Fibroblast of lung (primary cell): Measurements from ENCODE around the gene ITPRIPL2.

Source experiments
- EZH2 ChIP-seq: IDR thresholded peaks from 2 replicates; pipeline ENCODE4 v1.5.1; 2012; ENCODE audit warnings: low read length, control low read depth, mild to moderate bottlenecking; ENCODE audit errors: missing control alignments
- TF ChIP-seq, protein P1 (sequence below), 2 donors: IDR thresholded peaks in 1 of 2; conservative IDR thresholded peaks in 1 of 2; 1 replicate in 1 of 2; 2 replicates in 1 of 2; pipeline ENCODE4 v1.5.1; 2011 to 2012; ENCODE audit warnings: low read length in 2 of 2, control low read depth in 1 of 2, inconsistent platforms in 1 of 2, low read depth in 1 of 2, mild to moderate bottlenecking in 1 of 2

DNA sequence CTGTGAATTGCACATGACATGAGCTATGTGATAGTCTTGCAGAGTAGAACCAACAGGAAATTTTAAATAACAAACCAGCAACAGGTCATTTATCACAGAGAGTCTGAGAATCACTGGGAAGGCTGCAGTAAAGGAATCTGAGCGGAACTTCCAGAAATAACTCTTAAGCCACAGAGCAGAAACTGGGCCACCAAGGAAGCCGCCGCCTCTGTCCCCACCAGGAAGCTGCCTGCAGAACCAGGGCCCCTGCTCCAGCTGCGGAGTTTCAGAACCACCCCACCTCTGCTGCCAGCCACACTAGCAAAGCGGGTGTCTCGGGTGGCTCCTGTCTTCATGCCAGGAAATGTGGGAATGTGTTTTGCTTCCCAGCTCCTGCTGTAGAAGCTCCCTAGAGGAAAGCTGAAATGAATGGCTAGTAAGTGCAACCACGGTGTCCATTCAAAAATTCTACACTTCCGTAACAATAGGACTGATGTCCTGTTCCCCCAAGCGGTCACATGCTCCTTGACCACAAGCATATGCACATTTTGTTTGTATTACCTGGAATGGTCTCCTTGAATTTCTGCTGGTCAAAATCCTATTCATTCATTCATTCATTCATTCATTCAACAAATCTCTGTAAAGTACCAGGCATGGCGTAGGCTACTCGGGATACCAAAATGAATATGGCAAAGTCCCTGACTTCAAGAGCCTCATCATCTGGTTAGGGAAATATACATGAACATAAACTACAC, 7.7 kb upstream of the ITPRIPL2 start:
- TF ChIP-seq, protein P1, sequence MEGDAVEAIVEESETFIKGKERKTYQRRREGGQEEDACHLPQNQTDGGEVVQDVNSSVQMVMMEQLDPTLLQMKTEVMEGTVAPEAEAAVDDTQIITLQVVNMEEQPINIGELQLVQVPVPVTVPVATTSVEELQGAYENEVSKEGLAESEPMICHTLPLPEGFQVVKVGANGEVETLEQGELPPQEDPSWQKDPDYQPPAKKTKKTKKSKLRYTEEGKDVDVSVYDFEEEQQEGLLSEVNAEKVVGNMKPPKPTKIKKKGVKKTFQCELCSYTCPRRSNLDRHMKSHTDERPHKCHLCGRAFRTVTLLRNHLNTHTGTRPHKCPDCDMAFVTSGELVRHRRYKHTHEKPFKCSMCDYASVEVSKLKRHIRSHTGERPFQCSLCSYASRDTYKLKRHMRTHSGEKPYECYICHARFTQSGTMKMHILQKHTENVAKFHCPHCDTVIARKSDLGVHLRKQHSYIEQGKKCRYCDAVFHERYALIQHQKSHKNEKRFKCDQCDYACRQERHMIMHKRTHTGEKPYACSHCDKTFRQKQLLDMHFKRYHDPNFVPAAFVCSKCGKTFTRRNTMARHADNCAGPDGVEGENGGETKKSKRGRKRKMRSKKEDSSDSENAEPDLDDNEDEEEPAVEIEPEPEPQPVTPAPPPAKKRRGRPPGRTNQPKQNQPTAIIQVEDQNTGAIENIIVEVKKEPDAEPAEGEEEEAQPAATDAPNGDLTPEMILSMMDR (conservative IDR thresholded peaks at IDR 0.05 in 1 of 2, IDR thresholded peaks at IDR 0.05 in 1 of 2; ENCODE audit: low read depth in 1 of 2, low read length in 2 of 2): no peak
- TF ChIP-seq EZH2: no peak
